HK-2 (cell line): Measurements from ENCODE around the gene TRPM4.
"Not testable (repeated sequence)": the region's sequence is repeated elsewhere in the genome, so short reads cannot be mapped to it uniquely, and the experiment has no call there.

Experiments used
- DNase-seq: peaks from one replicate; pipeline ENCODE4 v3.0.0-alpha.2; 2018; ENCODE audit not compliant: unreplicated experiment

Gene TRPM4

DNA sequence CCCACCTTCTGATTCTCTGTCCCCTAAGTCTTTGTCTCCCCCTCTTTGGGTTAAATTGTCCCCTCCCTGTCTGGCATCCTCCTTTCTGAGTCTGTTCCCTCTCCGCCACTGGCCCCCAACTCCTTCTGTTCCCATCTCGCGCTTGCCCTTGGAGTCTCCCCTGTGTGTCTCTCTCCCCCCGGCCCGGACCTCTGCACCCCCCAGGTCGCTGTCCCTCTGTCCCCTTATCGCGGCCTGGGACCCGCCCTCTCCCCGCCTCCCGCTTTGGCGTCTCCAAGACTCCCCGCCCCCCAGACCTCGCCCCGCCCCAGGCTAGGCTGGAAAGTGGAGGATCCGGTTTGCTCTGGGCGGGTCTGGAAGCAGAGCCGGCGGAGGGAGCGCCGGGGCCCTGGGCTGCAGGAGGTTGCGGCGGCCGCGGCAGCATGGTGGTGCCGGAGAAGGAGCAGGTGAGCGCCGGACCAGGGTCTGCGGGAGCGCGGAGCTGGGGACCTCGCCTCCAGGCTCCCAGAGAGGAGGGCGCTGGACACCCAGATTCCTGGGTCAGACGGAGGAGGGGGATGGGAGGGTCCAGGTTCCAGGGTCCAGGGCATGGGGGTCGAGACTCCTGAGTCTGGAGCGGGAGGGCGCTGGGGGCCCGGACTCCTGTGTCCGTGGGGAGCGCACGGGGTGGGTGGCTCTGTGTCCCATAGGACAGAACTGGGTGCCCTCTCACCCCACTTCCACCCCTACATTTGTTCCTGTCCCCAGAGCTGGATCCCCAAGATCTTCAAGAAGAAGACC lies at the start of gene TRPM4:
Gene TRPM4 (plus strand): TSS at position 348 of the 780 bp plus-strand sequence. CDS start 75 bp downstream, at position 423.
- peak; percentile 85 for DNase-seq

DNA sequence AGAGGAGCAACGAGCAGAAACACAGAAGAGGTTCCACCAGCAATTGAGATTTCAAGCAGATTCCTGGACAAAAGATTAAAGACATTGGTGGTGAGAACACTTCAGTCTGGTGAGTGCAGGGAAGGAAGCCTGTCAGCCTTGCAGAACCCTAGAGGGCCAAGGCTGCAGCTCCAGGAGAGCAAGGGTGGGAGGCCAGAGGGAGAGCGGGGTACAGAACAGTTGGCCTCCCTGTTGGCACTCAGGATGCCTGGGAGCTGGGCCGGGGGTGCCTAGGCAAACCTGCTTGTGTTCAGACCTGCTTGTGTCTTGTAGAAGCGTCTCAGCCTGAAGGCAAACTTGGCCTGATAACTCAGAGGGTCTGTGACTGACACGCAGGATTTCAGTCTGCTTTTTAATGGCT lies 48.5 kb upstream of the TRPM4 start:
- DNase-seq: no peak

- DNase-seq: no peak
Measured at GRCh38 chr19:49109569-49110233, 47.9 kb upstream of the TRPM4 start.

GRCh38 chr19:49110567-49110966 lies 47.0 kb upstream of the TRPM4 start:
- no peak for DNase-seq

GRCh38 chr19:49111218-49111998 lies 46.2 kb upstream of the TRPM4 start:
- DNase-seq: no peak

GRCh38 chr19:49113762-49114629 lies 43.6 kb upstream of the TRPM4 start, which contains the start of gene LIN7B:
Gene LIN7B (plus strand): TSS chr19:49114370. CDS start chr19:49114405, 35 bp downstream.
- DNase-seq: peak; percentile 79

- DNase-seq: no peak
Measured at GRCh38 chr19:49114630-49115363, 42.8 kb upstream of the TRPM4 start.

DNA sequence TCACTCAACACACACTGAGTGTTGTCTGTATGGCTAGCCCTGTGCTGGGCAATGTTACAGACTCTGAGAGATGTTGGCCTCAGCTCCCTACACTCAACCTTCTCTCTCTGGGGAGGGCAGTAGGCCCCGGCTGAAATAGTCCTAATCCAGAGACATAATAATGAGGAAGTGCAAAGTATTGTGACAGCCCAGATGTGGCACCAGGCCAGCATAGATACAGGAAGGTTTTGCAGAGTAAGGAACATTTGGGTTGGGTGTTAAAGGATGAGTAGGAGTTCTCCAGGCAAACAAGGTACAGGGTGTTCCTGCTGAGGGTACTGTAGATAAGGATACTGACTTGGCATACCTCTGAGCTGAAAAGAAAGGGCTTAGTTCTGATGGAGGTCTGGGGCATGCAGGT lies 41.0 kb upstream of the TRPM4 start:
- no peak for DNase-seq

DNA sequence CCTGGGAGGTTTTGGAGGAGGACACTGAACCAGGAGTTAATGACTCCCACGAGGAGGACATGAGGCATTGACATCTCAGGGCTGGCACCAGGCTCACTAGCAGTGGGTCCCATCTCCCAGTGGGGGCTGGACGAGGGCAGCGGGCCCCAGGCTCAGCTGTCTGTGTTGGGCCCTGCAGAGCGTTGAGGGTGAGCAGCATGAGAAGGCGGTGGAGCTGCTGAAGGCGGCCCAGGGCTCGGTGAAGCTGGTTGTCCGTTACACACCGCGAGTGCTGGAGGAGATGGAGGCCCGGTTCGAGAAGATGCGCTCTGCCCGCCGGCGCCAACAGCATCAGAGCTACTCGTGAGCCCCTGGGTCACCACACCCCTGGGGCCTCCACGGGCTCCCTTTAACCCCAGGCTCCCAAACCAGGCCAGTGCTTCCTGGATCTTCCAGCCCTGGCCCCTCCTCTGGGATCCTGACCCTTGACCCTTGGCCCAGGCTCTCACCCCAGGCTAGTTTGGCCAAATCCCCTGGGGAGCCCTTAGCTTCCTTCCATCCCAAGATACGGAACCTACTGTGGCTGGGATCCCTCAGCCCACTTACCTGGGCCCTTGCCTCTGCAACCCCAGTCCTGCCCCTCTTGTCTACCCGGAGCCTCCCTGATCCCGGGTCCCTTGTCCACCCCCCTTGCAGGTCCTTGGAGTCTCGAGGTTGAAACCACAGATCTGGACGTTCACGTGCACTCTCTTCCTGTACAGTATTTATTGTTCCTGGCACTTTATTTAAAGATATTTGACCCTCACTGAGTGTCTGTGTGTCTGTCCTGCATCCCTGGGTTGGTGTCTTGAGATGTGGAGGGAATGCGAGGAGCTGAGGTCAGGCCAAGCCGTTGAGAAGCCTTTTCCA lies 39.7 kb upstream of the TRPM4 start:
- DNase-seq: no peak

GRCh38 chr19:49118565-49119410 lies 38.8 kb upstream of the TRPM4 start, which contains the start of gene C19orf73:
Gene C19orf73 (minus strand): TSS chr19:49119143. CDS start chr19:49119022, 121 bp downstream.
- peak; percentile 98 for DNase-seq

DNA sequence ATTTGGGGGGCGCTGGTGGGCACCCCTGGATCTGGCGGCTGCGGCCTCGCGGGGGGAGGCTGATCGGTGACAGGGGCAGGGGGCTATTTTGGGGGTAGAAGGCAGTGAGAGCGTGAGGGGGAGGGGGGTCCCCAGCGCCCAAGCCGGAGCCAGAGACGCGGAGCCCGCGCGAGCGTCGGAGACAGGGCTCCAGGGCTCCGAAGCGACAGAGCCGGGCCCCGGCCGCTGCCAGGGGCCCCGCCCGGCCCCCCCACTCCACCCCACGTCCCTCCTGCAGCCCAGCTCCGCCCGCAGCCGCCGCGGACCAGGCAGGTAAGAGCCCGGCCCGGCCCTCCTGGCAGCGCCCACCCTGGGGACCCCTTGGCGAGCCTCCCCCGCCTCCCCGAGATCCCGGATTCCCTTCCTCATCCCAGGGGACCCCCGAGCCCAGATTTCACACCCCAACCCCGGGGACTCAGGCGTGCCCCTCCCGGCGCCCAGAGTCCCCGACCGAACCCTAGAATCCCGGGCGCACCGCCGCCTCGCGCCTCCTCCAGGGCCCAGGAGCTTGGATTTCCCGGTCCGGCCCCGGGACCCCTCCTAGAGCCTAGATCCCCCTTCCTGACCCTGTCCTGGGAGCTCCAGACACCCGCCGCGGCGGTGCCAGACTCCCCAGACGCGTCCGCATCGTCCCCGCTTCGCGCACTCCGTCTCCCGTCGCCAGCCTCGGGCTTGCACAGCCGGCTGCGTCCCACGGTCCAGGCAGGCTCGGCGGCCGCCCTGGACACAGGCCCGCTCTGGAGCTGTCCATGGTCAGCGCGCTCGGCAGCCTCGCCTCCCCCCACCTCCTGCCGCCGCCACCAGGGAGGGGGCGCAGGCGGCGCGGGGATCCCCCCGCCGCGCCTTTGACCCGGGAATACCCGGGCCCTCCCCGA lies 37.9 kb upstream of the TRPM4 start, which contains the start of gene PPFIA3:
Gene PPFIA3 (plus strand): TSS at position 134 of the 914 bp plus-strand sequence. CDS start 8,330 bp downstream, outside the sequence.
- DNase-seq: peak; percentile 73

- DNase-seq: no peak
Measured at GRCh38 chr19:49120325-49120683, 37.3 kb upstream of the TRPM4 start.

GRCh38 chr19:49120868-49121267 lies 36.7 kb upstream of the TRPM4 start:
- DNase-seq: no peak

DNA sequence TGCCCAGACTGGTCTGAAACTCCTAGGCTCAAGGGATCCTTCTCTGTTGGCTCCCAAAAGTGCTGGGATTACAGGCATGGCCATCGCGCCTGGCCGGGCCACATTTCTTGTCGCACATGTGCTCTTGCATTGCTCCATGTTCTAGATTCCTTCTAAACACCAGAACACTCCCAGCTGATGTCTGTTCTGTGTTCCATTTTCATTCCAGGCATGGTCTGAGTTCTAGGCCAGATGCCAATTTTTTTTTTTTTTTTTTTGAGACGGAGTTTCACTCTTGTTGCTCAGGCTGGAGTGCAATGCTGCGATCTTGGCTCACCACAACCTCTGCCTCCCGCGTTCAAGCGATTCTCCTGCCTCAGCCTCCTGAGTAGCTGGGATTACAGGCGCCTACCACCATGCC lies 35.8 kb upstream of the TRPM4 start:
- not testable (repeated sequence) for DNase-seq

GRCh38 chr19:49123285-49123684 lies 34.3 kb upstream of the TRPM4 start:
- DNase-seq: not testable (repeated sequence)

DNA sequence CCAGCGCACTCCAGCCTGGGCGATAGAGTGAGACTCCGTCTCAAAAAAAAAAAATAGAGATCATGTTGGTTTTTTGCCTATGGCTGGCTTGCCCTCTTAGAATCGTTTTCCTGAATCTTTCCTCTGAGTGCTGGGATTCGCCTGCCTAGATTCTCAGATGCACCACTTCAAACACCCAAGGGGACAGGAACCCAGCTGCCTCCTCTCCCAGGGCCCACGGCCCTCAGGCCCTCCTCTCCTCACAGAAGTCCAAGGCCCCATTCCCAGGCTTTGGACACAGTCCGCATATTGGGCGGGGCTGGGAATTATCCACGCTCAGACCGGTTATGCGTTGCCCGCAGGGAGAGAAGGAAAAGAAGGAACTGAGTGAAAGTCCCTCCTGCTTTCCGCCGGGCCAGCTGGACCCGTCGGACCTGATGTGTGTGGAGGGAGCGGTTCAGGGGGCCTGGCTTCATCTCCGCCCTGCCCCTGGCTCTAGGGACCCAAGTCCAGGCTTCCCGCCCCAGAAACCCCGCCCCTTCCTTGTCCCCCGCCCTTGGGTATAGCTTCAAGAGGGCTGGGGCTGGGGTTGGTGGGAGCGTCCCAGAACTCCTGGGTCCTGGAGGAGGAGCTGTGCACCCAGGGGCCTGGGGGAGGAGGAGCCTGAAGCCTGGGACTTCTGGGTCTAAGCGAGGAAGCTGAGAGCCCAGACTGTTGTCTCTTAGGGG lies 32.4 kb upstream of the TRPM4 start:
- no peak for DNase-seq

DNA sequence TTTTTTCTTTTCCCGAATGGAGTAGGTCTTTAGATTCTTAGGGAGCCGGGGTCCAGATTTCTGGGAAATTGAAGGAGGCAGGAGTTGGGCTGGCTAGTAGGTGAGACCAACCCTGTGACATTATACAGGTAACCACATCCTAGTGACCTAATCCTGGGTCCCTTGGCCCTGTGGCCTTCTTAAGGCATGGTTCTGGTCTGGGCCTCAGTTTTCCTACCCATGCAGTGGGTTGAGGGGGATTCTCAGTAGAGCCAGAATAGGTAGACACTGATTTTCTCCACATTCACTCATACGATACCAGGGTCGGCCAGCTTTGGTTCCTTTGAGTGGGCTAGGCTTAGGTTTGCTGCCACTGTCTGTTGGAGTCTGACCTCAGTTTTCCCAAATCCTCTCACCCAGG lies 31.0 kb upstream of the TRPM4 start:
- no peak for DNase-seq
